Dermis microvascular lymphatic vessel endothelial cell (primary cell): Measurements from ENCODE around the gene TBC1D14. TPM values are rescaled to one million over a fixed set of nuclear protein-coding genes. Genes with fewer than 3 reads are reported as not detected.
"Not testable (repeated sequence)": the region's sequence is repeated elsewhere in the genome, so short reads cannot be mapped to it uniquely, and the experiment has no call there.

Source experiments
- DNase-seq, 2 donors: peaks; one replicate each; pipeline versions ENCODE4 v3.0.0 to v3.0.0-alpha.2; 2010; ENCODE audit warnings: low read depth in 2 of 2
- total RNA-seq: library from RNA; depleted of rRNA; stranded (reverse); fragments of >200 nt; gene quantifications from 2 replicates; pipeline ENCODE4 v1.2.1, GENCODE V29; 2014

TBC1D14 gene
- total RNA-seq, 1 donor from 2014 or later = 17.1 TPM

DNA sequence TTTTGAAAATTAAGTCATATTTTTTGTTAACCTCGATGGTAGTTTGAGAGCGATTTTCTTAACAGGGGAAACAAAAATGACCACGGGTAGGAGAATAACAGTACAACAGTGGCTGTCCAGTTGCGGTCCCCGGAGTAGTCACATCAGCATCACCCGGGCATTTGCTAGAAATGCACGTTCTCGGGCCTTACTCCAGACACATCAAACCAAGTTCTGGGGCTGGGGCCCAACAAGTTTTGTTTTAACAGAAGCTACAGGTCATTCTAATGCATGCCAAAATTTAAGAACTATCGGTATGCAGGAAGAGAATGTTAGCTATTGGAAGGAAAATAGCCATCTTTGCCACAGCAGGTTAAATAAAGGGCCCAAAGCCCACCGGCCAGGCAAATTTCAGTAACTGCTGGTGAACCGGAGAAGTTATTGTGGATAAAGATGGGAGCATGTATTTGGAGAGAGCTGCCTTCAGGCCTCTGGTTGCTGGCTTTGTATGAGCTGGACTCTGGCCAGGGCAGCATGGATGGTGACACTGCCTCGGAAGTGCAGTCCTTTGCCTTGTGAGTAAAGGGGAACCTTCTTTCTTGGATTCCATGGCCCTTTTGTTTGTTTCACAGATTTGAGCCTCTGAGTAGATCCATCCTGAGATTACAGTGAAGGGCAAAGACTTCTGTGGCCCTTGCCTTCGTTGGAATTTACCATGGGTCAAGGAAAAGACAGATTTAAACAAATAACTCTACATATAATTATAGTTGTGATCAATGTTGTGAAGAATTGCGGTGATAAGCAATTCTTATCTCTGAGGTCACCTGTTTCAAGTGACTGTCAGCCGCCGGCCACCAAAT, 62.1 kb downstream of the TBC1D14 start:
- DNase-seq = no peak

DNA sequence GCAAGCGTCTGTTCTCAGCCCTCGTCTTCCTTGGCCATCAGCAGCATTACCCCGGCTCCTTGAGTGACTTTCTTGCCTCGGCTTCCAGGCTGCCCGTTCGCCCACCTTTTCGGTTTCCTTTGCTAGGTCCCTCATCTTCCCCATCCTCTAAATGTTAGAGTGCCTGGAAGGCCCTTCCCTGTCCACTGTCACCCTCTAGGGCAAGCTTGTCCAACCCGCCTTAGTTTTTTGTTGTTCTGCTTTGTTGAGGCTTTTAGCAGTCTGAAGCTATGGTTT, 62.7 kb downstream of the TBC1D14 start:
- DNase-seq = no peak

DNA sequence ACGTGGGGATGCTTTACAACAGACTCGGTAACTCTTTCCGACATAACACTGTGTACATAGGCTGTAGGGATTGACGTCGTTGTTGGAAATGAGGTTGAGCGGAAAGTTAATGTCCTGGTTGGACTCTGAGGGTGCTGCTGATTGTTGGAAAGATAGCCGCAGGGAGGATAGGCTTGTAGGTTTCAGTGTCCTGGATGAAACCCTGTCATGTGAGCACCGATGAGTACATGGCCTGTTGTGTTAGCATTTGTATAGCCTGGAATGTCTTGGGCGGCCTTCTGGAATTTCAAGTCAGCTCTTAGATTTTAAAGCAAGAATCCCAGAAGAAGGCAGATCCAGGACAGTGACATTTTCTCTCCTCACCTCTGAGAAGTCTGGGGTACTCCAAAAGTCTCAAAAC, 63.3 kb downstream of the TBC1D14 start:
- no peak for DNase-seq

DNA sequence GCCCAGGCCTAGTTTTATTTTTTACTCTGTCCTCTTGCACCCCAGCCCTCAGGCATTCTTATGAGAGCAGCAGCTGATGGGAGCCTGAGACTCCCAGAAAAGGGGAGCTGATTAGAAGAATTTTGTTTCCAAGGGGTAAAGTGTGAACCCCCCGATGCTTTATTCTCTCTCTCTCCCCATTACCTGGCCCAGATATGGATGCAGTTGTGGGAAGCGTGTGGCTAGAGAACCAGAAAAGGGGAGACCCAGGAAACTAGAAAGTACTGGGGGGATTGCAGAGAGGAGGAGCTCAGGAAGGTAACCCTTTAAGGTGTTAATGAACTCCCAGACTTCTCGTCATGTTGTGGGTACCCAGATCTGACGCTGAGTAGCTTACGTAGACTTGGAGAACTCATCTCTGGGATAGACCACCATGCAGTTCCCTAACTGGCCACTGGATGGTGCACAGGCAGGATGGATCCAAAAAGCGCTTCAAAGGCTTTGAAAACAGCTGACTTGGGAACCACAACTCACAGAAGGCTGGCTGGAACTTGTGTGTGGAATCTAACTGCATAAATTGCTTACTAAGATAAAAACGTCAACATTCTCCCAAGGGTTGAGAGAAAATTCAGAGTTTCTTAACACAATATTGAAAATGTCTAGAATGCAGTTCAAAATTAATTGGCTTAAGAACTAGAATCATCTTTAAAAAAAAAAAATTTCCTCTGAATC, 64.7 kb downstream of the TBC1D14 start:
- DNase-seq = peak; percentile 81 to 85

DNA sequence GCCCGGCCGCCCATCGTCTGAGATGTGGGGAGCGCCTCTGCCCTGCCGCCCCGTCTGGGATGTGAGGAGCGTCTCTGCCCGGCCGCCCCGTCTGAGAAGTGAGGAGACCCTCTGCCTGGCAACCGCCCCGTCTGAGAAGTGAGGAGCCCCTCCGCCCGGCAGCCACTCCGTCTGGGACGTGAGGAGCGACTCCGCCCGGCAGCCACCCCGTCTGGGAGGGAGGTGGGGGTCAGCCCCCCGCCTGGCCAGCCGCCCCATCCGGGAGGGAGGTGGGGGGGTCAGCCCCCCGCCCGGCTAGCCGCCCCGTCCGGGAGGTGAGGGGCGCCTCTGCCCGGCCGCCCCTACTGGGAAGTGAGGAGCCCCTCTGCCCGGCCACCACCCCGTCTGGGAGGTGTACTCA, 68.2 kb downstream of the TBC1D14 start:
- not testable (repeated sequence) for DNase-seq

DNA sequence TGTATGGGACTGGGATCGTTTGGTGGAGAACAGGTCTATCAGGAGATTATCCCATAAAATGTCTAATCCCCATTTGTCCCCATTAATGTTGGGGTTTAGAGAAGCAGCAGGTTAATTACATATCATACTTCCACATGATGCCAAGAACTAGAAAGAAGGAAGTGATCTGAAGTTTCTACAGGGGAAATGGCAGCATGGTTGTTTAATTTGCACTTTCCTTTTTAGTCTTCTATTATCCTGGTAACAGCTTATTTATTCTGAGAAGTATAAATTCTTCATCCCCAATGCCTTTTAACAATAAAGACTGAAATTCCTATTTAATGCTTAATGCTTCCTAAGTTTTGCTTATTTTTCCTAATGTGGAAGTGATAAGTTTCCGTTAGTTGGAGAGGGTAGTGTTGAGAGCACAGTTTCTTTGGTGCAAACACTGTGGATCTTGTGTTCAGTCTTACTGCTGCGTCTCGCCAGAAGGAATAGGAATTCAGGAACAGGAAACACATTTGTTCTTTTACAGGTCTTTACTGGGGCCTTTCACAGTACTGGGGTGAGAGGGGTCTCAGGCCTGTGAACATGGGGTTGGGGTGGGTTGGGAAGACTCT, 74.0 kb downstream of the TBC1D14 start:
- peak in 1 of 2 donors; percentile 78 for DNase-seq

DNA sequence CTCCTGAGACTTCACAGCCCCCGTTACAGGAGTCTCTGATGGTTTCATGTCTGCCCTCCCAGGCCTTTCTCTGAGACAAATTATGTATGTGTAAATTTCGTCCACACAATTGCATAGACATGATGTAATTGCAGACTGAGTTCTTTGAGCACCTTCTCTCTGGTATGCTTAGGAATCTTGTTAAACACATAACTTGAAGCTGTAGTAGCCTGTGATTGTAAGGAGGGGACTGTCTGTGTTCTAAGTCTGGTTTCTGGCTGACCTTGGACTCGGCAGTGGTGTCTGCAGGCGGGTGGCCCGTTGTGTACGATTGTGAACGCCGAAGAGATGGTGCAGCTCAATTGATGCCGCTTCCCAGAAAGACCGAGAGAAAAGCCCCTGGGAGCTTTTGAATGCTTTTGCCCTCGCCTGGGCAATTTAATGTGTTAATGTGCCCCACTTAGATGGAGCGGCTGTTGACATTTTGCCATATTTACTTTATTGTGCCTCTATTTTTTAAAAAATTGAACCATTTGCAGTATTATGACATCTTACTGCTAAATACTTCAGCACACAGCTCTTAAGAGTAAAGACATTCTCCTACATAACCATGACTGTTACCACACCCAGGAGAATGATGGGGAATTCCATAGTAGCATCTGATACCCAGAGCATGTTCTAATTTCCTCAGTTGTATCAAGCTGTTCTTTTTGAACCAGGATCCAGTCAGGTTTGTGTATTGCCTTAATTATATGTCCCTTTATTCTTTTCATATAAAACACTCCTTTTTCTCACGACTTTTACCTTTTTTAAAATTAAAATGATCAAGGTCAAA, 75.2 kb downstream of the TBC1D14 start:
- no peak for DNase-seq

DNA sequence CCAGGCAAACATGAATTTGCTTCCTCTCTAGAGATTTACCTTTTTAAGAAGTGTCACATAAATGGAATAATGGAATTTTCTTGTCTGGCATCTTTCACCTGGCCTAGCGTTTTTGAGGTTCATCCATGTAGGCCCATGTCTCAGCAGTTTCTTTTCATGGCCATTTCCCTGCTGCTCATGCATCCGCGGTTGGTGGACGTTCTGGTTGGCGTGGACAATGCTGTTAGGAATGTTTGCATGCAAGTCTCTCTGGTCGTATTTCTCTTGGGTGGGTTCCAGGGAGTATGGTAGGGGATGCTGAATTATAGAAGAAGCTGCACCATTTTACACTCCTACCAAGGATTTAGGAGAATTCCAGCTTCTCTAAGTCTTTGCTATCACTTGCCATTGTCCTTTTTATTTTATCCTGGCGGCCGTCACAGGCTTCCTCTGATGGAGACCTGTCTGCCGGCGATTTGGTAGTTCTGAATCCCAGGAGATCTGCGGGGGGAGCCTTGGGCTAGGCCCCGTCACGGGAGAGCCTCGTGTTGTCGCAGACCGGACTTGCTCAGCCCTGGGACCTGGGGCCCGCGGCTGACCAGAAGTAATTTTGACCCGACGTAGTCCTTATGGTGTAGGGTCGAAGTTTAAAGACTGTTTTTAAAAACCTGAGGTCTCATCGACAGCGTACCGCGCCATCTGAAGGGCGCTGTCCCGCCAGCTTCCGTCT, 76.6 kb downstream of the TBC1D14 start:
- DNase-seq = peak; percentile 17 to 72

DNA sequence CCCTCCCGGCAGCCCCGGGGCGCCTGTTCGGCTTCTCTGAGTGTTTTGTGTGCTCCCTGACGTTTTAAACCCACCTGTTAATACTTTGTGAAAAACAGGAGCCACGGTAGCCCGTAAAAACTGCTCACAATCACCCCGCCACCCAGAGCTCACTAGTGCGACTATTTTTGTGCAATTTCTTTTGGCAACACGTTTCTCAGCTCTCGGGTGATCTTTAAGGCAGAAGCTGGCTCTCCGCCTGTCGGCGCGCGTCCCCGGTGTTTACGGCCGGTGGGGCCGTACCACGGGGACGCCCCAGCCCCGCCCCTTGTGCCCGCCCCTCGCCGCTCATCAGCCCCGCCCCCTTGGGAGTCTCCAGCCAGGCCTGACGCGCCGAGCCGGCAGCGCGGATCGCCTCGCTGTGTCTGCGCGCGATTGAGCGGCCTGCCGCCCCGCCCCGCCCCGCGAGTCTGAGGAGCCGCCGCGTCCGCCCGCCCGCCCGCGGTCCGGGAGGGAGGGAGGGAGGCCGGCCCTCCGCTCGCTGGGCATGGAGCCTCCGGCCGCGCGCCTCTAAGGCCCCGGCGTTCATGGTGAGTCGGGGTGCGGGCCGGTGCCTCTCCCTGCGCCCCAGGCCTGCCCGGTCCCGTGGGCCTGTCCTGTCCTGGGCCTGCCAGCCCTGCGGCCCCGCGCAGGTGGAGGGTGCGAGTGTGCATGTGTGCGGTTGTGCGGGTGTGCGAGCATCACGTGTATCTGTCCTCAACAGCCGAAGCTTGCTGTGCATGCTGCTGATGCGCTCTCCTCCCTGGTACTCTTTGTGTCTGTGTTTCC, 77.4 kb downstream of the TBC1D14 start:
- peak; percentile 61 to 96 for DNase-seq

DNA sequence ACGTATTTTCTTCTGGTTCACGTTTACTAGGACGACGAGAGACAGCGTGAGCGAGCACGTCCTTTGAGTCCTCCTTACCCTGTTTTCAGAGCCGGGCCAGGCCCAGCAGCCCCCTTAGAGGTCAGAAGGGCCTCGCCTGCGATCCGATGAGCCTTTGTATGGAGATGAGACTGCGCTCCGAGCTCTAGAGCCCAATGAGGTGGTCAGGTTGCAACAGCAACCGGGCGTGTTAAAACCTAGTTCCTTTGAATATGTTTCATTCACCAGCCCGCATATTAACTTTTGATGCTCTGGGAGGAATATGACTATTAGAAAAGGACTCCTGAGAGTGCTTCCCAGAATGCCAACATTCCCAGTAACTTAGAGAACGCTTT, 77.9 kb downstream of the TBC1D14 start:
- no peak for DNase-seq

DNA sequence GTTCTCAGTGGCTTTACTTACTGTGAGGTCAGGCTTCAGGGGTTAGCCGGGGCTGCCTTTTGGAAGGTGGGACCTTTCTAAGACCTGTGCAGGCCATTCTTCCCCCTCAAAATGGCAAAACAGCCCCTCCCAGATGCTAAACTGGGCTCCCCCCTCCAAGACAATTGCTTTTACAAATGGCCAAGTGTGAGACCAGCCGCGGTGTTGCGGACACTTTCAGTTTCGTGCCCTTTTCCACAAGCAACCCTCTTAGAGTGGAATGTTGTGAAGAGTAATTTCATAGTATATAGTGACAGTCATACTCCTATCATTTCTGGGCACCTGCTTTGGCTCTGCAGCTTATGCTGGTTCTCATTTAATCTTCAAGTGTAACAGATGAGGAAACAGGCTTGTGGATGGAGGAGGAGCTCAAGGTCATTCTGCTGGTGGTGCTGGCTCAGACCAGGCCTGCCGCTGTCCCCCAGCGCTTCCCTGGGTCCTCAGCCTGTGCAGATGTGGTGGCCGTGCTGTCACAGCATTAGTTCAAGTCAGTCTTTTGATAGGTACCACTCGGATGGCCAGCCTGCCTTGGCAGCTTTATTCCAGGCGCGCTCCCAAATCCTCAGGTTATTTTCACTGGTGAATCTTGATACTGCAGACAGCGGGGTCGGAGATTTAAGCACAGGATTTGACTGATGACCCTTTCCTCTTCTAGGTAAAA, 78.5 kb downstream of the TBC1D14 start:
- no peak for DNase-seq

DNA sequence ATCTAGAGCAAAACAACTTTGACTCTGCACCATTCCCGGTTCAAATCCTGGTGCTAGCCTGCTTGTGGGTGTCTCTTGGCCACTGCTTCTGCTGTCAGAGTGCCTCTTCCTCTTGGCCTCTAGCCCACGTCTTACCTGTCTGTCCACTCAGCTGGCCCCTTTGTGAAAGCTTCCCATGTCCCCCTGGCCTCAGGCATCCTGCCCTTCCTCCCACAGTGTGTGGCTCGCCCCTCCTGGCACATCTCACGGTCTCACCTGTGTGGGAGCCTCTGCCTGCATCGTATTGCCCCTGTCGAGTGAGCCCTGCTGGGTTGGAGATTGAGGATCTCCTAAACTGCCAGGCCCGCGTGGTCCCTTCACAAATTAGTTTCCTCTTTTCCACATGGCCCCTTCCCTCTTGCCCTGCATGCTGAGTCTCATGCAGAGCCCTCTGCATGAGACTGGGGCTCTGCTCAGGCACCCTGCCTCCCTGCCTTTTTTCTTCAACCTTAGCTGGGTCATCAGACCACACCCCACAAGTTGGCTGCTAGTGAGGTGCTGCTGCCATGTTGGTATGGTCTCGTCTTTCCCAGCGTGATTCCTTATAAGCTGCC, 79.8 kb downstream of the TBC1D14 start:
- no peak for DNase-seq

DNA sequence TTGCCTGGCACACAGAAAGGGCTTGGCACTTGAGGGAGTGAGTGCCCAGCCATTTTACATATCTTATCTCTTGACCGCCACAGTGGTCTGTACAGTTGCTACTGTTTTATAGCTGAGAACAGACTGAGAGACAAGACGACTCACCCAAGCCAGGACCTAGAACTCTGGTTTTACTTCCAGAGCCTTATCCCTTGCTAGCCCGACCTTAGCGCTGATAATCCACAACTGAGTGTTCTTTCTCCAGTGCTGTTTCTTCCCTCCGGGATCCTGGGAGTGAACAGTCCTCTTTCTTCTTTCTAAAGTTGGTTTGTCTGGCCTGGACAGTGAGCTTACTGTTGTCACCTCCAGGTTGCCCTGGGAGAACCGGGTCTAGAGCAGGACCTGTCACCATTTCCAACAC, 81.0 kb downstream of the TBC1D14 start:
- DNase-seq = no peak

DNA sequence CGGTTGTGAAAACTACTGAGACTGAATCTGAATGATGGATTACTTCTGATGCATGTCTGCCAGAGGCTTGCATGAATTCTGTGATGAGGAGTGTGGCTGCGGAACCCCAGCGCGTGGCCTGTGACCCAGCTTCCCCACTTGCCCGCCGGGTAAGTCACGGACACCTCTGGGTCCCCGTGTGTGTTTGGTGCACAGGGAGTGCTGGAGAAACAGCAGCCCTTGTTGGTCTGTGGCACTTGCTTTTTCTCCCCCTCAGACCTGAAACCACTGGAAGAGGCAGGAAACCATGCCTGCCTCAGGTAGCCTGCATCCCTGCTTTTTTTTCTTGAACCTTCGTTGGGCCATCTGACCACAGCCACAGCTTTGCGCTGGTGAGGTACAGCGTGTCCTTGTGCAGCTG, 81.6 kb downstream of the TBC1D14 start:
- no peak for DNase-seq

DNA sequence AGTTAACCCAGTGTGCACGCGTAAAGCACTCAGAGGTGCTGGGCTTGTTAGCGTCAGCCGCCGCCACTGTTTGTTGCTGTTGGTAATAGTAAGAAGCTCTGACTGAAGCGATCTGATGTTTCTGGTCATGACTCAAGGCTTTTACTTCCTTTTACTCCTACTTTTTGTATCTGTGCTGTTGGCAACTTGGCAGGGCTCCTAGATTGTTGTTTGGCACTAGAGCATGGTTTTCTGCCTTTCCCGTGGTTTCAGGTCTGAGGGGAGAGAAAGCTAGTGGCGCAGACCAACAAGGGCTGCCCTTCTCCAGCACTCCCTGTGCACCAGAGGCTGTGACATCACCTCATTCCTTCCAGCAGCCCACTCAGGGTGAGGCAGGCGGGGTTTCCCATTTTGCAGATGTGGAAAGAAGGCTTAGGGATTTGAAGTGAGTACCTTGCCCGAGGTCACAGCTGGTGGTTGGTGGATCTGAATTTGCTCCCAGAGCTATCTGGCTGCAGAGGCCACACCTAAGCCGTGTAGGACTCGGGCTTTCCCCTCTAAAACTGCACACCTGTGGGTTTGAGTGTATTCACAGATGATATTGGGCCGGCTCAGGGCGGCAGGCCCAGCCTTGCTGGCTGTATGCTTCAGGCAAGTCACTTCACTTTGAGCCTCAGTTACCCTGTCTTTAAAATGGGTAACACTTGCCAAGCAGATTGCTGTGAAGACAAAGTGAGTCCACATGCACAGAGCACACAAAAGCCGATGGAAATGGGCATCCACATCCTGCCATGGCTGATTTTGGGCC, 82.3 kb downstream of the TBC1D14 start:
- DNase-seq = peak; percentile 34 to 88

DNA sequence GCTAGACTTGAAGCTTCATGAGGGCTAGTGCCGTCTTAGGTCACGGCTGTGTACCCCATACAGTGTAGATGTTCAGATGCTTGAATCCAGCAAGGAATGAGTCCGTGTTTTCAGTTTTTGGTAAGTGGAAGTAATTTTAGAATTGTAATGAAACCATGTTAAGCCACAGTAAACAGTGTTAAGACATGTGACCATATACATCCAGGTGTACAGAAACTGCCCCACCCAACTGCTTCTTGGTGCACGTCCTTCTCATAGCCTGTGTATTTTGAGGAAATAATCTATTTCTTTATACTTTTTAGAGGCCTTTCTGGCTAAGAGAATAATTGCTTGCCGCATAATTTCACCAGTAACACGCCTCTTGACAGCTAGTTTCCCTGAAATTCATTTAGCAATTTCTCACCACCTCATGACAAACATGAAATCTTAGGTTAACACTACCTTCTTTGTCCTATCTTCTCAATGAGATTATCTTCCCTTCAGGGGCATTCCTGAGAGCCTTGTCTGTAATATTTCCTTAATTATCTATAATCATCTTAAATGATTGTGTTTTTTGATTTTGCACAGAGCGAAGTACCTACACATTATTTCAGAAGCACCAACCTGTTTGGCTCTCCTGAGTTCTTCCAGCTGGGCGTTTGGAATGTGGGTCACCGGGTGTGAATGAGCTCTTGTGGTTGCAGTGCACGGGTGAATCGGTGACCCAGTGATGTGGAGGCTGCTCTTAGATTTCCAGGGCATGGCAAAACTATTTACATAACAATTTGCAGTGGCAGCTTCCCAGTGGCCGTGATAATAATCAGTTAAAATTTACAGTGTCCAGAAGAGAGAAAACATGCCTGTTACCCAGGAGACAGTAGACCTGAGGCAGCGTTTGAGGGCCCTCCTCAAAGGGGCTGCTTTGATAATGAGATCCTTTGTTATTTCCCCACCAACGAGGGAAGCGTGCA, 83.4 kb downstream of the TBC1D14 start:
- DNase-seq = no peak

DNA sequence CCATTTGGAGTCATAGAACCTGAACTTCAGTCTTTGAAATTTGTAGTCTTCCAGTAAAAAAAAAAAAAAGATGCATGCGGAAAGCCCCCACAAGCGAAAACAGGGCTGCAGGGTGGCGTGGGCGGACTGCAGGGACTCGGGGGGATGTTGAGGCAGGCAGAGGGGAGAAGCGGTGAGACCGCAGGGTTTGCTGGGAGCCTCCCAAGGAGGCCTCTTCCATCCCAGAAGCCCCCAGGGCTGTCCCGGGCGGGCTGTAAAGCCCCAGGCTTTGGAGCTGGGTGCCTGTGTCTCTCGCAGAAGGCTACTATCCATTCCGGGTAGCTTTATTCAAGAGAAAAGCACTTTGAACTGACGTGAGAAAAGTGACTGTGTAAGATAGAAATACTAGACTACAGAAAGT, 86.9 kb downstream of the TBC1D14 start:
- no peak for DNase-seq
